DMS114 treated with DMSO at 0.1 percent for 48 hours (cell line): ENCODE results near the gene SPTLC2.
"Not testable (repeated sequence)": the region's sequence is repeated elsewhere in the genome, so short reads cannot be mapped to it uniquely, and the experiment has no call there.

Experiments used
- DNase-seq: peaks from one replicate; lab custom pipeline; 2025; ENCODE audit not compliant: unreplicated experiment; lab: John Stamatoyannopoulos, UW

SPTLC2 gene

GRCh38 chr14:77554816-77555599, 61.4 kb downstream of the SPTLC2 start:
- no peak for DNase-seq

- DNase-seq = no peak
These were observed 62.2 kb downstream of the SPTLC2 start for GRCh38 chr14:77554207-77554606.

DNA sequence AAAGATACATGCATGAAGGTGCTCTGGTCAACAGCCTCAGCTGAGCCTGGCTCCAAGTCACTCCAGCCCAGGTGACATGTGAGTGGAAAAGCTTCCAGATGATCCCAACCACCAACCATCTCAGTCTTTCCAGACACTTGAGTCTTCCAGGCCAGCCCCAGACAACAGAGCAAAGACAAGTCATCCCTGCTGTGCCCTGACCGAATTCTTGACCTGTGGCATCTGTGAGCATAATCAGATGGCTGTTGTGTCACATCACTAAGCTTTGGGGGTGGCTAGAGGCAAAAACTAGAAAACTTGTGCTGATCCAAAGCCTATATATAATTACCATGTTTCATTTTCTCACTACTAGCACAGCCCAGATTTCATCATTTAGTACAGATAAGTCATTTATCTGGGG, 67.0 kb downstream of the SPTLC2 start:
- no peak for DNase-seq

DNA sequence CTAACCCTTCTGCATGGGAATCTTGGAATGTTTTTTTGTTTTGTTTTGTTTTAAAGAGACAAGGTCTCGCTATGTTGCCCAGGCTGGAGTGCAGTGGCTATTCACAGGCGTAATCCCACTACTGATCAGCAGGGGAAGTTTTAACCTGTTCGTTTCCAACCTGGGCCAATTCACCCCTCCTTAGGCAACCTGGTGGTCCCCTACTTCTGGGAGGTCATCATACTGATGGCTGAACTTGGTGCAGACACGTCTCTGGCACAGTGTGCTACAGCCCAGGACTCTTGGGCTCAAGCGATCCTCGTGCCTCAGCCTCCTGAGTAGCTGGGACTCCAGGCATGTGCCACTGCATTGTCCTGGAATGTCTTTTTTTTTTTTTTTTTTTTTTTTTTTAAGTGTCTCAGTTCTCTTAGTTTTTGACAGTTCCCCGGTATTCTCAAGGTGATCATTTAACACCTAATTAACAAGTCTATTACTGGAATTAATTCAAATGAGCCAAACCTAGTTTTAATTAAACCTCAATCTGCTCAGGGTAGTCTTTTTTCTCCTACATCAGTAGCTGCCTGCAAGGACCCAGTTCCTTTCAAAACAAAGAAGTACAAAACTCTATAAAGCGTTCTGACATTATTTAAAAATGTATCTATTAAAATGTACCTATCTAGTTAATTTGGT, 68.8 kb downstream of the SPTLC2 start:
- DNase-seq = no peak

DNA sequence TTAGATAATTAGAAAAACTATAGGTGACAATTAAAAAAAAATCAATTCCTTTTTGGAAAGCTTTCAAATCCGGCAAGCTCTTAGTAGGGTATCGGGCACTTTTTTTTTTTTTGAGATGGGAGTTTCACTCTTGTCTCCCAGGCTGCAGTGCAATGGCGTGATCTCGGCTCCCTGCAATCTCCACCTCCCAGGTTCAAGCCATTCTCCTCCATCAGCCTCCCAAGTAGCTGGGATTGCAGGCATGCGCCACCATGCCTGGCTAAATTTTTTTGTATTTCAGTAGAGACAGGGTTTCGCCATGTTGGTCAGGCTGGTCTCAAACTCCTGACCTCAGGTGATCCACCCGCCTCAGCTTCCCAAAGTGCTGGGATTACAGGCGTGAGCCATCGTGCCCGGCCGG, 71.3 kb downstream of the SPTLC2 start:
- DNase-seq = not testable (repeated sequence)

GRCh38 chr14:77544571-77544970, 71.9 kb downstream of the SPTLC2 start:
- no peak for DNase-seq

GRCh38 chr14:77543637-77544334, 72.7 kb downstream of the SPTLC2 start:
- no peak for DNase-seq

- no peak for DNase-seq
These were observed 73.2 kb downstream of the SPTLC2 start for GRCh38 chr14:77543240-77543551.

DNA sequence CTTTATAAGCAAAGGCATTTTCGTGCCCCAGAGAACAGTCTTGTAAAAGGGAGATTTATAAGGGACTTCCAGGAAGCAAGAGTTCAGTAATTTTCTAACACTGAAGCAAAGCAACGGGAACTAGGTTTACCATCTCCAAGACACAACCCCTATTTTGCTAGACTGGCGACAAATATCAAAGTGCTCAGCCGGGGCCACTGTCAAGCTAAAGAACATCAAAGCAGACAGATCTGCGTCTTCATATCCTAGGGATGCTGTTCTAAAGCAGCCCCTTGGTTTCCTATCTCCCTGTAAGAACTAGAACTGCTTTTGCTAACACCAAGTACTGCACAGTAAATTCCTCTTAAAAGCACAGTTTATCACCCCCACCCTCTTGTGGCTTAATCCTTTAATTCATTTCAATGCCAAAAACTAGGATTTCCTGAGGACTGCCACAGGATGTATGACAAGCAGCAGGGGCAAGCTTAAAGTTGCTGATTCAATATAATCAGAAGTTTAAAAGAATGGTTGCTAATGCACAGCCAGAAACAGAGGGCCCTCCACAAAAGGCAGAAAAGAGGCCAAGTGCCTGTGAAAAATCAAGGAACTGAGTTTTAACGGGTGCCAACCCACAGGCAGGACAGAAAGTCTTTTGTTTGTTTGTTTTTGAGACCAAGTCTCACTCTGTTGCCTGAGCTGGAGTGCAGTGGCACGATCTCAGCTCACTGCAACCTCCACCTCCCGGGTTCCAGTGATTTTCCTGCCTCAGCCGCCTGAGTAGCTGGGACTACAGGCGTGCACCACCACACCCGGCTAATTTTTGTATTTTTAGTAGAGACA, 73.8 kb downstream of the SPTLC2 start:
- no peak for DNase-seq

- DNase-seq = no peak
These were observed 74.5 kb downstream of the SPTLC2 start for GRCh38 chr14:77541905-77542304.

DNA sequence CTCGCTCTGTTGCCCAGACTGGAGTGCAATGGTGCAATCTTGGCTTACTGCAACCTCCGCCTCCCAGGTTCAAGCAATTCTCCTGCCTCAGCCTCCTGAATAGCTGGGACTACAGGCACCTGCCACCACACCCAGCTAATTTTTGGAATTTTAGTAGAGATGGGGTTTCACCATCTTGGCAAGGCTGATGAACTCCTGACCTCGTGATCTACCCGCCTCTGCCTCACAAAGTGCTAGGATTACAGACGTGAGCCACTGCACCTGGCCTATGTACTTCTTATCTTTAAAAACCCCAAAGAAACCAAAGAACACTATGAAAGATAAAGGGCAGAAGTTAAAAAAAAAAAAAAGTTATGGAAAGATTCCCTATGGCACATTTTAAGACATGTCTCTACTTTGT, 79.5 kb downstream of the SPTLC2 start:
- not testable (repeated sequence) for DNase-seq

DNA sequence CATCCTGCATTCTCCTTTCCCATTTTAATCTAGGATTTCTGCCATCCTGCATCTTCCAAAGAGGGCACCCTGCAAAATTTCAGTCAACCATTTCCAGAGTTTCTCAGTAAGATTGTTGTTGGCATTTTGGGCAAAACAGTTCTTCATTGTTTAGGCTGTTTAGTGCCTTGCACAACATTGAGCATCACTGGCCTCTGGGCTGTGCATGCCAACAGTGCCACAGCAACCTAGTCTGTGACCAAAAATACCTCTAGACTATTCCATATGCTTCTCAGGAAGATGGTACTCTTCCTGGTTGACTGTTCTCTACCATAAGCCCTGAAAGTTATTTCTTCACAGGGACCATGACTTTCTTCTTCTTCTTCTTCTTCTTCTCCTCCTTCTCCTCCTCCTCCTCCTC, 85.4 kb downstream of the SPTLC2 start:
- DNase-seq = no peak

DNA sequence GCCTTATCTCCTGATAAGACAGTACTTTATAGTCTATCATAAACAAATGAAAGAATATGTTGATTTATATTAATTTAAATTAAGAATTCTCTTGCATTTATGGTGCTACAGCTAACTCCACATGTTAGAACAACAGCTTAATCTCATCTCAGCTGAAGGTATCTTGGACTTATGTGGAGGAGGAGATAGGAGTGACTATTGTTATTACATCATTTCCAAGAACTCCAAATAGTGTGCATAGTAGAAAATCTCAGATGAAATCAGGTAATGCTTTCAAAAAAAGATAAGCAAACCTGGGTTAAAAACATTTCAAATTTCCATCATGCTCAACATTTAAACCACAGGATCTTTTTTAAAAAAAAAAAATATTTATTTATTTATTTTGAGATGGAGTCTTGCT, 86.5 kb downstream of the SPTLC2 start:
- no peak for DNase-seq

DNA sequence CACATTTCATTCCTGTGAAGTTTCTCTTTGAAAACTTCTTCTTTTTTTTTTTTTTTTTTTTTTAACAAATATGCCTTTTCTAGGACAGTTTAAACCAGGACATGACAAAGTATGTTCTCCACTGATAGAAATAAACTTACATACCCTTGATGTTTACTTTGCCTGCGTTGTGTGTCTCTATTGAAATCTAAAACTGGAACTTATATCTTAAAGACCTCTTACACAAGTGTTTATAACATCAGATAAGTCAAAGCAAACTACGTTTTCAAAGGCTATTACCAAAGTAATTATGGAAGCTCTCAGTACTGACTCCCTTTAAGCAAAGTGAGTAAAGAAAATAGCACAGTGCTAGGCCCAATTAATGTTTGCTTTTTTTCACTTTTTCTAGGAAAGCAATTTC, 87.2 kb downstream of the SPTLC2 start:
- DNase-seq = no peak

- DNase-seq = not testable (repeated sequence)
These were observed 87.7 kb downstream of the SPTLC2 start for GRCh38 chr14:77528701-77529100.

DNA sequence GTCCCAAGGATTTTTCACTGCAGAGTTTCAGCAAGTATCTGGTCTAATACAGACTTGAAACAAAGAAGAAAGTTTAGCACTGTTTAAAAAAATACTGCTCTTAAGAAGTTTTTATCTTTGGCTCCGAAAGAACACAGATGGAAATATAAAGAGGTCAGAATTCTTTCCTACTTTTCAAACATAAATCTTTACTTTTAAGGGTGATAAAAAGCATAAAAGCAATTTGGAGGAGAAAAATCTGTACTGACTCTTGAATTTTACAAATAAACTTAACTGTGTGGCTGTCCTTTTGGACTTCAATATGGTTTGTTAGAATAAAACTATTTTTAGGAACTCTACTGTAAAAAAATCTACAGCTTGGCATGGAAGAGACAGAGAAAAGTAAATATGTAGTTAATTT, 90.2 kb downstream of the SPTLC2 start:
- DNase-seq = no peak

DNA sequence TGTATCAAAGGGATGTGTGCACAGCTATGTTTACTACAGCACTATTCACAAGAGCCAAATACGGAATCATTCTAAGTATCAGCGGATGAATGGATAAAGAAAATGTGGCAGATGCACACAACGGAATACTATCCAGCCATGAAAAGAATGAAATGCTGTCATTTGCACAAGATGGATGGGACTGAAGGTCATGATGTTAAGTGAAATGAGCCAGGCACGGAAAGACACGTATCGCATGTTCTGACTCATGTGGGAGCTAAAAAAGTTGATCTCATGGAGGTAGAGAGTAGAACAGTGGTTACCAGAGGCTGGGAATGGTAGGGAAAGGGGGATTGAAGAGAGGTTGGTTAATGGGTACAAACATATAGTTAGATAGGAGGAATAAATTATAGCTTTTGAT, 91.9 kb downstream of the SPTLC2 start:
- DNase-seq = no peak

GRCh38 chr14:77523109-77523508, 93.3 kb downstream of the SPTLC2 start:
- DNase-seq = no peak

- no peak for DNase-seq
These were observed 95.9 kb downstream of the SPTLC2 start for GRCh38 chr14:77520555-77520954.

DNA sequence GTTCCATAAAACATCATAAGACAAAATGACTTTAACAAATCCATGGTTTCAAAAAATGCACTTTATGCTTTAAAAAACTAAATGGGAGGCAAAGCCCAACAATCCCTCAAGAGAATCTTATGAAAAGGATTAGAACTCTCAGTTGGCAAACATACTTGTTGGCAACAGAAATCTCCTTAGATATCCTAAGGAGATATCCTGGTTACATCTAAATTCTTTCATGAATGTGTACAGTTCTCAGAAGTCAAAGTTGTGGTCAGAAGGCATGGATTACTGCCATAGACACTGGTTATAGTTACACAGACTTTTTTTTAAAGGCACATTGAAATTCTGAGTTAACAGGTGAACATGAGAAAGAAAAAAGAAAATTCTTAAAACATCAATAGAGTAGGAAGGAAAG, 100.3 kb downstream of the SPTLC2 start:
- DNase-seq = no peak

- DNase-seq = no peak
These were observed 104.8 kb downstream of the SPTLC2 start for GRCh38 chr14:77511486-77512162.
